ENCODE data around the gene VAMP1. TPM values are rescaled to one million over a fixed set of nuclear protein-coding genes. Genes with fewer than 3 reads are reported as not detected.

The VAMP1 gene
- total and polyA plus RNA-seq, 2 of the 13 experiments (the other 11 are each of a cell fraction or from before 2014, with no cell fraction given): 2.5 to 7.4 TPM

- TF ChIP-seq ZNF567 (CRISPR knock-in tag; IDR thresholded peaks at IDR 0.05; ENCODE audit: borderline replicate concordance) (no peak), ZNF503 (CRISPR knock-in tag; IDR thresholded peaks at IDR 0.05) (no peak), DMTF1 (CRISPR knock-in tag; IDR thresholded peaks at IDR 0.05) (no peak), HMG20A (CRISPR knock-in tag; IDR thresholded peaks at IDR 0.05; ENCODE audit: borderline replicate concordance) (no peak), ZBTB8A (CRISPR knock-in tag; IDR thresholded peaks at IDR 0.05; ENCODE audit: borderline replicate concordance, low read depth) (0 out of 2 replicates have a peak, but pooled peaks have one; percentile 76), ZNF329 (CRISPR knock-in tag; IDR thresholded peaks at IDR 0.05; ENCODE audit: low read depth) (peak; percentile 90), CAMTA2 (CRISPR knock-in tag; IDR thresholded peaks at IDR 0.05; ENCODE audit: borderline replicate concordance) (0 out of 2 replicates have a peak, but pooled peaks have one; percentile 81), KLF6 (CRISPR knock-in tag; IDR thresholded peaks at IDR 0.05) (peak; percentile 50; the same call in 1 of the 2 replicates), EHMT2 (IDR thresholded peaks at IDR 0.05; ENCODE audit: borderline replicate concordance, low read depth, low read length) (no peak), THYN1 (CRISPR knock-in tag; IDR thresholded peaks at IDR 0.05; ENCODE audit: borderline replicate concordance, low read depth) (no peak; the same call in 1 of the 2 replicates), CBX1 (IDR thresholded peaks at IDR 0.05; ENCODE audit: low read depth) (peak; percentile 78), ZNF598 (CRISPR knock-in tag; IDR thresholded peaks at IDR 0.05; ENCODE audit: borderline replicate concordance) (0 out of 2 replicates have a peak, but pooled peaks have one; percentile 64), ZKSCAN1 (IDR thresholded peaks at IDR 0.05; ENCODE audit: low read length) (no peak), SMC3 (IDR thresholded peaks at IDR 0.05; ENCODE audit: low read length) (no peak), MYC (CRISPR knock-in tag; IDR thresholded peaks at IDR 0.05; ENCODE audit: borderline replicate concordance) (no peak; the same call in 1 of the 2 replicates), KLF12 (CRISPR knock-in tag; IDR thresholded peaks at IDR 0.05; ENCODE audit: borderline replicate concordance) (peak; percentile 59; the same call in 1 of the 2 replicates), SMAD1 (CRISPR knock-in tag; IDR thresholded peaks at IDR 0.05; ENCODE audit: borderline replicate concordance, low read depth) (0 out of 2 replicates have a peak, but pooled peaks have one; percentile 31), RXRB (CRISPR knock-in tag; IDR thresholded peaks at IDR 0.05; ENCODE audit: borderline replicate concordance) (0 out of 2 replicates have a peak, but pooled peaks have one; percentile 19), PRDM10 (CRISPR knock-in tag; IDR thresholded peaks at IDR 0.05; ENCODE audit: low read depth) (0 out of 2 replicates have a peak, but pooled peaks have one; percentile 42)
Observed at GRCh38 chr12:6470375-6471163, at the start of gene VAMP1 (continued).
